Stimulated activated CD8-positive, alpha-beta memory T cell treated with anti-CD3 and anti-CD28 coated beads, Interleukin-15, amount 100 ng/mL, for 24 hours (primary cell): Measurements from ENCODE around the gene ETHE1.
"Not testable (repeated sequence)": the region's sequence is repeated elsewhere in the genome, so short reads cannot be mapped to it uniquely, and the experiment has no call there.

Experiments
- DNase-seq: peaks from one replicate; pipeline ENCODE4 v3.0.0-alpha.2; 2020; ENCODE audit warnings: low read depth

The ETHE1 gene

GRCh38 chr19:43551399-43552197 is 24.6 kb upstream of the ETHE1 start:
- no peak for DNase-seq

- no peak for DNase-seq
These were observed 21.7 kb upstream of the ETHE1 start for GRCh38 chr19:43548706-43549105.

- DNase-seq = not testable (repeated sequence)
These were observed 20.9 kb upstream of the ETHE1 start for GRCh38 chr19:43547926-43548325.

- DNase-seq = no peak
These were observed 19.6 kb upstream of the ETHE1 start for GRCh38 chr19:43546581-43546980.

GRCh38 chr19:43545981-43546380 is 19.0 kb upstream of the ETHE1 start:
- no peak for DNase-seq

- DNase-seq = no peak
These were observed 18.3 kb upstream of the ETHE1 start for GRCh38 chr19:43545276-43545675.

- no peak for DNase-seq
These were observed 17.1 kb upstream of the ETHE1 start for GRCh38 chr19:43544077-43544476.

- no peak for DNase-seq
These were observed 15.1 kb upstream of the ETHE1 start for GRCh38 chr19:43541920-43542650.

- no peak for DNase-seq
These were observed 13.4 kb upstream of the ETHE1 start for GRCh38 chr19:43540381-43540780.

- no peak for DNase-seq
These were observed 11.9 kb upstream of the ETHE1 start for GRCh38 chr19:43538922-43539321.

GRCh38 chr19:43534816-43535761 is 8.1 kb upstream of the ETHE1 start:
- no peak for DNase-seq

GRCh38 chr19:43534305-43534815 is 7.4 kb upstream of the ETHE1 start:
- DNase-seq = no peak

- DNase-seq = peak; percentile 71
These were observed 6.7 kb upstream of the ETHE1 start for GRCh38 chr19:43533546-43534304.

GRCh38 chr19:43532962-43533545 is 6.1 kb upstream of the ETHE1 start, which contains the start of gene ZNF575:
Gene ZNF575, plus strand, starts transcription at chr19:43533188. Its CDS starts 1,235 bp downstream, at chr19:43534423.
- peak; percentile 64 for DNase-seq

GRCh38 chr19:43532571-43532961 is 5.6 kb upstream of the ETHE1 start:
- DNase-seq = no peak

GRCh38 chr19:43527860-43528622 is 1.0 kb upstream of the ETHE1 start:
- DNase-seq = no peak

- no peak for DNase-seq
These were observed 897 bp downstream of the ETHE1 start for GRCh38 chr19:43525836-43526771.

GRCh38 chr19:43524922-43525835 is 1.8 kb downstream of the ETHE1 start:
- no peak for DNase-seq
